Measurements from ENCODE around the gene NCKAP5. TPM values are rescaled to one million over a fixed set of nuclear protein-coding genes. Genes with fewer than 3 reads are reported as not detected.

The NCKAP5 gene
- total RNA-seq, 3 donors from 2014 or later, result 1.9 to 6.3 (median 2.3) TPM

- no peak overlapping the region for H3K4me3 ChIP-seq
- intact Hi-C loops (cut with DNase I, micrococcal nuclease), result no loop called here
- DNase-seq (no peak), ATAC-seq (no peak)
- H3K9me3 ChIP-seq, result no peaks in the 10 kb centered on the region
- no peaks in the 10 kb centered on the region for H3K36me3 ChIP-seq (ENCODE audit: low read depth)
- no peaks in the 10 kb centered on the region for H3K4me1 ChIP-seq (ENCODE audit: low read depth)
- no peak for TF ChIP-seq CTCF (IDR thresholded peaks at IDR 0.05)
Observed at GRCh38 chr2:133377021-133377481, 191.2 kb downstream of the NCKAP5 start.

GRCh38 chr2:133374781-133375180 lies 193.5 kb downstream of the NCKAP5 start:
- ATAC-seq (no peak), DNase-seq (no peak)
- Histone ChIP-seq H3K4me3 (no peak overlapping the region), H3K36me3 (ENCODE audit: low read depth) (no peaks in the 10 kb centered on the region), H3K9me3 (no peaks in the 10 kb centered on the region), H3K4me1 (ENCODE audit: low read depth) (no peaks in the 10 kb centered on the region)
- no peak for TF ChIP-seq CTCF (IDR thresholded peaks at IDR 0.05)
- intact Hi-C loops (cut with DNase I, micrococcal nuclease), result no loop called here

GRCh38 chr2:133371286-133371685 lies 197.0 kb downstream of the NCKAP5 start:
- DNase-seq, result no peak
- Histone ChIP-seq H3K4me3 (no peak overlapping the region), H3K4me1 (ENCODE audit: low read depth) (no peaks in the 10 kb centered on the region), H3K36me3 (ENCODE audit: low read depth) (no peaks in the 10 kb centered on the region), H3K9me3 (no peaks in the 10 kb centered on the region)
- TF ChIP-seq CTCF (IDR thresholded peaks at IDR 0.05), result no peak
- no peak for ATAC-seq
- intact Hi-C loops (cut with DNase I, micrococcal nuclease), result no loop called here

- intact Hi-C loops (cut with DNase I, micrococcal nuclease), result no loop called here
- no peaks in the 10 kb centered on the region for H3K4me1 ChIP-seq (ENCODE audit: low read depth)
- no peak for DNase-seq
- H3K36me3 ChIP-seq (ENCODE audit: low read depth), result no peaks in the 10 kb centered on the region
- no peak for ATAC-seq
- no peak overlapping the region for H3K4me3 ChIP-seq
- TF ChIP-seq CTCF (IDR thresholded peaks at IDR 0.05), result no peak
- H3K9me3 ChIP-seq, result no peaks in the 10 kb centered on the region
Observed at GRCh38 chr2:133369901-133370658, 198.2 kb downstream of the NCKAP5 start.

- no peak overlapping the region for H3K4me3 ChIP-seq
- intact Hi-C loops (cut with DNase I, micrococcal nuclease), result no loop called here
- no peak for TF ChIP-seq CTCF (IDR thresholded peaks at IDR 0.05)
- no peaks in the 10 kb centered on the region for H3K4me1 ChIP-seq (ENCODE audit: low read depth)
- no peaks in the 10 kb centered on the region for H3K9me3 ChIP-seq
- DNase-seq (no peak), ATAC-seq (no peak)
- H3K36me3 ChIP-seq (ENCODE audit: low read depth), result no peaks in the 10 kb centered on the region
Observed at GRCh38 chr2:133365117-133365516, 203.1 kb downstream of the NCKAP5 start.
